GM21526 (cell line): ENCODE data around the gene OGFR.

Experiments
- ATAC-seq: cut with Tn5 transposase; IDR thresholded peaks from one replicate; pipeline ENCODE4 v1.9.1; 2021; ENCODE audit warnings: moderate library complexity; ENCODE audit not compliant: unreplicated experiment, low FRiP score

The OGFR gene

GRCh38 chr20:62797671-62798532, 6.7 kb upstream of the OGFR start:
- ATAC-seq = no peak

- ATAC-seq = no peak
These were observed 5.6 kb upstream of the OGFR start for GRCh38 chr20:62799036-62799435.

GRCh38 chr20:62799459-62799858, 5.2 kb upstream of the OGFR start:
- ATAC-seq = no peak

GRCh38 chr20:62799873-62800272, 4.8 kb upstream of the OGFR start:
- no peak for ATAC-seq

GRCh38 chr20:62800314-62801259, 4.0 kb upstream of the OGFR start:
- ATAC-seq = no peak

- ATAC-seq = no peak
These were observed 3.2 kb upstream of the OGFR start for GRCh38 chr20:62801284-62802010.

GRCh38 chr20:62802026-62802712, 2.5 kb upstream of the OGFR start:
- no peak for ATAC-seq

- no peak for ATAC-seq
These were observed 511 bp upstream of the OGFR start for GRCh38 chr20:62804021-62804626.

- ATAC-seq = no peak
These were observed 598 bp downstream of the OGFR start for GRCh38 chr20:62805155-62805710.

GRCh38 chr20:62805711-62806382, 1.2 kb downstream of the OGFR start:
- ATAC-seq = no peak

GRCh38 chr20:62806383-62807050, 1.9 kb downstream of the OGFR start:
- ATAC-seq = no peak

- ATAC-seq = no peak
These were observed 3.0 kb downstream of the OGFR start for GRCh38 chr20:62807444-62808210.

- ATAC-seq = no peak
These were observed 3.7 kb downstream of the OGFR start for GRCh38 chr20:62808211-62808865.

- no peak for ATAC-seq
These were observed 5.1 kb downstream of the OGFR start for GRCh38 chr20:62809530-62810428.

GRCh38 chr20:62811320-62811719, 6.7 kb downstream of the OGFR start:
- no peak for ATAC-seq

- ATAC-seq = no peak
These were observed 7.1 kb downstream of the OGFR start for GRCh38 chr20:62811720-62812119.
